Calu3 (cell line): Measurements from ENCODE around the gene PDGFA. TPM values are rescaled to one million over a fixed set of nuclear protein-coding genes. Genes with fewer than 3 reads are reported as not detected.

Source experiments
- BruUV-seq: library from RNA; stranded (reverse); fragments of 400-500 nt; replicated peaks from 2 replicates; lab custom pipeline; 2021; lab: Mats Ljungman, UMichigan
- CTCF ChIA-PET: fragments of 300-600 bp; sonication (Branson Sonifier 250); formaldehyde crosslinking; loops from one replicate; lab custom pipeline; 2022; ENCODE audit warnings: antibody characterized with exemption; lab: Charles Lee
- DNase-seq: peaks from one replicate; pipeline ENCODE4 v3.0.0; 2022
- H3K27ac Mint-ChIP-seq: one replicate; pipeline ENCODE4 v1.8.0; 2022; ENCODE audit warnings: mixed read lengths; ENCODE audit not compliant: unreplicated experiment
- H3K27me3 Mint-ChIP-seq: one replicate; pipeline ENCODE4 v1.8.0; 2022; ENCODE audit warnings: mixed read lengths; ENCODE audit not compliant: unreplicated experiment
- H3K36me3 Mint-ChIP-seq: one replicate; pipeline ENCODE4 v1.8.0; 2022; ENCODE audit warnings: mild to moderate bottlenecking, moderate library complexity, mixed read lengths; ENCODE audit not compliant: insufficient read depth, unreplicated experiment
- H3K4me1 Mint-ChIP-seq: one replicate; pipeline ENCODE4 v1.8.0; 2022; ENCODE audit warnings: mild to moderate bottlenecking, low read depth, mixed read lengths; ENCODE audit not compliant: unreplicated experiment
- H3K4me3 Mint-ChIP-seq: one replicate; pipeline ENCODE4 v1.8.0; 2022; ENCODE audit warnings: mild to moderate bottlenecking, low read depth, moderate library complexity, mixed read lengths; ENCODE audit not compliant: unreplicated experiment
- H3K9me3 Mint-ChIP-seq: one replicate; pipeline ENCODE4 v1.8.0; 2022; ENCODE audit warnings: low read depth, mixed read lengths; ENCODE audit not compliant: unreplicated experiment
- CTCF ChIP-seq: fragments of 200-600 bp; IDR thresholded peaks from one replicate; pipeline ENCODE4 v1.8.0; 2022; ENCODE audit warnings: antibody characterized with exemption; ENCODE audit not compliant: unreplicated experiment
- intact Hi-C: fragments of 100-400 bp; cut with micrococcal nuclease; formaldehyde crosslinking; loops from one replicate; pipeline ENCODE4 v1.10.0; 2022; ENCODE audit not compliant: unreplicated experiment
- total RNA-seq: library from RNA; stranded (reverse); gene quantifications from 2 replicates; pipeline ENCODE4 v1.2.3, GENCODE V29; 2022

The PDGFA gene
- total RNA-seq, 1 experiment from 2014 or later: 4.5 TPM

GRCh38 chr7:503575-504111, 16.0 kb downstream of the PDGFA start:
- Mint-ChIP-seq H3K4me1 (peaks cover 36% of the 10 kb centered on the region), H3K4me3 (peak overlapping the region; percentile 46), H3K9me3 (no peaks in the 10 kb centered on the region), H3K27me3 (no peaks in the 10 kb centered on the region), H3K27ac (peak overlapping the region; percentile 84), H3K36me3 (peaks cover 26% of the 10 kb centered on the region)
- DNase-seq: peak; percentile 94
- BruUV-seq: no TSS peak
- CTCF ChIA-PET: interaction anchor here (0.8 to 1.0 kb wide), 9 partner anchors 10 to 240 kb away, joined by 3 to 5 read pairs (median 3); no protein-coding TSS in a partner anchor
- intact Hi-C loops: loop anchor here (10.0 kb wide), 1 partner anchor 179 kb away; no protein-coding TSS in a partner anchor
- no peak for TF ChIP-seq CTCF

GRCh38 chr7:502296-502695, 17.4 kb downstream of the PDGFA start:
- Mint-ChIP-seq H3K9me3 (no peaks in the 10 kb centered on the region), H3K27me3 (no peaks in the 10 kb centered on the region), H3K4me1 (peaks cover 36% of the 10 kb centered on the region), H3K36me3 (peaks cover 26% of the 10 kb centered on the region), H3K27ac (peak overlapping the region; percentile 84), H3K4me3 (no peak overlapping the region)
- CTCF ChIA-PET: interaction anchor here (1.0 kb wide), 1 partner anchor 12 kb away, joined by 3 read pairs; no protein-coding TSS in a partner anchor
- BruUV-seq: no TSS peak
- no peak for DNase-seq
- TF ChIP-seq CTCF: no peak
- intact Hi-C loops: loop anchor here (10.0 kb wide), 1 partner anchor 177 kb away; no protein-coding TSS in a partner anchor

GRCh38 chr7:501526-501925, 18.1 kb downstream of the PDGFA start:
- no peak overlapping the region for H3K27ac Mint-ChIP-seq

More at GRCh38 chr7:501526-501925, 18.1 kb downstream of the PDGFA start:
- CTCF ChIA-PET: no interaction called here
- no peak for DNase-seq
- Mint-ChIP-seq H3K4me3 (no peak overlapping the region), H3K4me1 (peaks cover 36% of the 10 kb centered on the region), H3K9me3 (no peaks in the 10 kb centered on the region), H3K27me3 (no peaks in the 10 kb centered on the region), H3K36me3 (peaks cover 26% of the 10 kb centered on the region)
- no peak for TF ChIP-seq CTCF
- no TSS peak for BruUV-seq
- intact Hi-C loops: loop anchor here (10.0 kb wide), 1 partner anchor 177 kb away; no protein-coding TSS in a partner anchor
